Calu3 (cell line): ENCODE data around the gene ACOXL. TPM values are rescaled to one million over a fixed set of nuclear protein-coding genes. Genes with fewer than 3 reads are reported as not detected.
A peak's percentile ranks its signal among the peaks of the same experiment; 100 is the strongest.
"Not testable (repeated sequence)": the region's sequence is repeated elsewhere in the genome, so short reads cannot be mapped to it uniquely, and the experiment has no call there.

ENCODE experiments used
- BruUV-seq: library from RNA; stranded (reverse); fragments of 400-500 nt; replicated peaks from 2 replicates; lab custom pipeline; 2021; lab: Mats Ljungman, UMichigan
- CTCF ChIA-PET: fragments of 300-600 bp; sonication (Branson Sonifier 250); formaldehyde crosslinking; loops from one replicate; lab custom pipeline; 2022; ENCODE audit warnings: antibody characterized with exemption; lab: Charles Lee
- DNase-seq: peaks from one replicate; pipeline ENCODE4 v3.0.0; 2022
- H3K27ac Mint-ChIP-seq: one replicate; pipeline ENCODE4 v1.8.0; 2022; ENCODE audit warnings: mixed read lengths; ENCODE audit not compliant: unreplicated experiment
- H3K27me3 Mint-ChIP-seq: one replicate; pipeline ENCODE4 v1.8.0; 2022; ENCODE audit warnings: mixed read lengths; ENCODE audit not compliant: unreplicated experiment
- H3K36me3 Mint-ChIP-seq: one replicate; pipeline ENCODE4 v1.8.0; 2022; ENCODE audit warnings: mild to moderate bottlenecking, moderate library complexity, mixed read lengths; ENCODE audit not compliant: insufficient read depth, unreplicated experiment
- H3K4me1 Mint-ChIP-seq: one replicate; pipeline ENCODE4 v1.8.0; 2022; ENCODE audit warnings: mild to moderate bottlenecking, low read depth, mixed read lengths; ENCODE audit not compliant: unreplicated experiment
- H3K4me3 Mint-ChIP-seq: one replicate; pipeline ENCODE4 v1.8.0; 2022; ENCODE audit warnings: mild to moderate bottlenecking, low read depth, moderate library complexity, mixed read lengths; ENCODE audit not compliant: unreplicated experiment
- H3K9me3 Mint-ChIP-seq: one replicate; pipeline ENCODE4 v1.8.0; 2022; ENCODE audit warnings: low read depth, mixed read lengths; ENCODE audit not compliant: unreplicated experiment
- intact Hi-C: fragments of 100-400 bp; cut with micrococcal nuclease; formaldehyde crosslinking; loops from one replicate; pipeline ENCODE4 v1.10.0; 2022; ENCODE audit not compliant: unreplicated experiment
- total RNA-seq: library from RNA; stranded (reverse); gene quantifications from 2 replicates; pipeline ENCODE4 v1.2.3, GENCODE V29; 2022
- TF ChIP-seq, protein P1 (sequence below): fragments of 200-600 bp; IDR thresholded peaks from one replicate; pipeline ENCODE4 v1.8.0; 2022; ENCODE audit warnings: antibody characterized with exemption; ENCODE audit not compliant: unreplicated experiment

ACOXL gene
- total RNA-seq, 1 experiment from 2014 or later = 2.7 TPM

GRCh38 chr2:110852541-110853263, 120.3 kb downstream of the ACOXL start:
- no peak overlapping the region for H3K4me3 Mint-ChIP-seq
- H3K9me3 Mint-ChIP-seq = no peaks in the 10 kb centered on the region
- H3K27ac Mint-ChIP-seq = no peak overlapping the region
- H3K36me3 Mint-ChIP-seq = no peaks in the 10 kb centered on the region
- BruUV-seq = no TSS peak
- TF ChIP-seq, protein P1, sequence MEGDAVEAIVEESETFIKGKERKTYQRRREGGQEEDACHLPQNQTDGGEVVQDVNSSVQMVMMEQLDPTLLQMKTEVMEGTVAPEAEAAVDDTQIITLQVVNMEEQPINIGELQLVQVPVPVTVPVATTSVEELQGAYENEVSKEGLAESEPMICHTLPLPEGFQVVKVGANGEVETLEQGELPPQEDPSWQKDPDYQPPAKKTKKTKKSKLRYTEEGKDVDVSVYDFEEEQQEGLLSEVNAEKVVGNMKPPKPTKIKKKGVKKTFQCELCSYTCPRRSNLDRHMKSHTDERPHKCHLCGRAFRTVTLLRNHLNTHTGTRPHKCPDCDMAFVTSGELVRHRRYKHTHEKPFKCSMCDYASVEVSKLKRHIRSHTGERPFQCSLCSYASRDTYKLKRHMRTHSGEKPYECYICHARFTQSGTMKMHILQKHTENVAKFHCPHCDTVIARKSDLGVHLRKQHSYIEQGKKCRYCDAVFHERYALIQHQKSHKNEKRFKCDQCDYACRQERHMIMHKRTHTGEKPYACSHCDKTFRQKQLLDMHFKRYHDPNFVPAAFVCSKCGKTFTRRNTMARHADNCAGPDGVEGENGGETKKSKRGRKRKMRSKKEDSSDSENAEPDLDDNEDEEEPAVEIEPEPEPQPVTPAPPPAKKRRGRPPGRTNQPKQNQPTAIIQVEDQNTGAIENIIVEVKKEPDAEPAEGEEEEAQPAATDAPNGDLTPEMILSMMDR = no peak
- DNase-seq = no peak
- intact Hi-C loops = no loop called here
- peaks cover 70% of the 10 kb centered on the region for H3K27me3 Mint-ChIP-seq
- CTCF ChIA-PET = no interaction called here
- no peaks in the 10 kb centered on the region for H3K4me1 Mint-ChIP-seq

DNA sequence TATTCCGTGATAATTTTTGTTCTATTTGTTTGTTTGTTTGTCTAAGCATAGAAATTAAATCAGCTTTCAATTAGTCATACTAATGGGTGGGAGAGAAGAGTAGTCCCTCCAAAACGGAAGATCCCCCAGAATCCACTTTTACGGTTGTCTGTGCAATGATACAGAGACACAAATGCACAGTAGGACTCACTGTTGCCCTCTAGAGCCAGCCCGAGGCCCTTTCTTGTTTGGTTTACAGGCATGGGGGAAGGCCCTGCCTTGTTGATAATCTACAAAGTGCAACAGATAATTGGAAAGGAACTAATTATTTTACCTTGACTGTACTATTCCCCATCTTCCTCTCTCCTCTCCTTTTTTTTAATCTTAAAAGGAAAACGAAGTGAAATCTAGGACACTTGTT, 121.1 kb downstream of the ACOXL start:
- Mint-ChIP-seq H3K27ac (no peak overlapping the region), H3K4me3 (no peak overlapping the region), H3K27me3 (peaks cover 73% of the 10 kb centered on the region), H3K36me3 (no peaks in the 10 kb centered on the region), H3K4me1 (no peaks in the 10 kb centered on the region), H3K9me3 (no peaks in the 10 kb centered on the region)
- DNase-seq = peak; percentile 59
- no TSS peak for BruUV-seq
- CTCF ChIA-PET = interaction anchor here (0.6 to 1.0 kb wide), 3 partner anchors 32 to 249 kb away, joined by 3 to 4 read pairs (median 3); no protein-coding TSS in a partner anchor
- intact Hi-C loops = no loop called here
- TF ChIP-seq, protein P1 = peak; percentile 50

DNA sequence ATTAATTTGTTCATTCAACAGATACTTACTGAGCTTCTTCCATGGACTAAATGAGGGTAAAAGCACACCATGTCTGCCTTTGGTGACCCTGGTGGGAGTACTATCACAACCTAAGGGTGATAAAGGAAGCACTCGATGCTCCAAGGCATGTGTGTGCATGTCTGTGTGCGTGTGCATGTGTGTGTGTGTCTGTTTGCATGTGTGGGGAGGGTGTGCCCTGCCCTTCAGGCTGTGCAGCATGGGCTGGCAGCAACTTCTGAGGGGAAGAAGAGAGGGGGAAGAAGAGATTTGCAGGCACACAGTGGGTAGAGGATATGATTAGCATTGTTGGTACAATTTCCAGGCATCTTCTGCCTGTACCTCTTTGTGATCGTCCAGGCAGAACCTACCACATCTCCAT, 121.6 kb downstream of the ACOXL start:
- CTCF ChIA-PET = interaction anchor here (0.6 to 1.0 kb wide), 3 partner anchors 32 to 249 kb away, joined by 3 to 4 read pairs (median 3); no protein-coding TSS in a partner anchor
- no peak overlapping the region for H3K27ac Mint-ChIP-seq
- no TSS peak for BruUV-seq
- H3K27me3 Mint-ChIP-seq = peaks cover 73% of the 10 kb centered on the region
- H3K9me3 Mint-ChIP-seq = no peaks in the 10 kb centered on the region
- no peaks in the 10 kb centered on the region for H3K36me3 Mint-ChIP-seq
- H3K4me1 Mint-ChIP-seq = no peaks in the 10 kb centered on the region
- no peak overlapping the region for H3K4me3 Mint-ChIP-seq
- TF ChIP-seq, protein P1 = no peak
- intact Hi-C loops = no loop called here
- DNase-seq = no peak

- intact Hi-C loops = no loop called here
- TF ChIP-seq, protein P1 = peak; percentile 10
- Mint-ChIP-seq H3K4me1 (no peaks in the 10 kb centered on the region), H3K9me3 (no peaks in the 10 kb centered on the region), H3K27ac (no peak overlapping the region), H3K4me3 (no peak overlapping the region), H3K36me3 (no peaks in the 10 kb centered on the region), H3K27me3 (peaks cover 73% of the 10 kb centered on the region)
- no peak for DNase-seq
- no TSS peak for BruUV-seq
- CTCF ChIA-PET = interaction anchor here (0.6 to 1.0 kb wide), 4 partner anchors 33 to 266 kb away, joined by 3 to 4 read pairs (median 3); partner anchors contain the start of gene BCL2L11
These were observed 122.1 kb downstream of the ACOXL start for GRCh38 chr2:110854355-110855081.

GRCh38 chr2:110855841-110856240, 123.5 kb downstream of the ACOXL start:
- peaks cover 73% of the 10 kb centered on the region for H3K27me3 Mint-ChIP-seq
- CTCF ChIA-PET, H3K27ac Mint-ChIP-seq, H3K36me3 Mint-ChIP-seq, H3K9me3 Mint-ChIP-seq, H3K4me1 Mint-ChIP-seq, BruUV-seq, DNase-seq, H3K4me3 Mint-ChIP-seq, intact Hi-C loops: not testable (repeated sequence)
